ENCODE data around the gene PARK7.

Gene PARK7

GRCh38 chr1:7985851-7986612, 24.5 kb downstream of the PARK7 start:
- DNase-seq: no peak

- no peak for DNase-seq
These were observed 26.0 kb downstream of the PARK7 start for GRCh38 chr1:7987528-7987927.

GRCh38 chr1:7988576-7988975, 27.1 kb downstream of the PARK7 start:
- no peak for DNase-seq

- no peak for DNase-seq
These were observed 28.4 kb downstream of the PARK7 start for GRCh38 chr1:7989762-7990428.

GRCh38 chr1:7991504-7992440, 30.3 kb downstream of the PARK7 start:
- no peak for DNase-seq

- DNase-seq: no peak
These were observed 31.4 kb downstream of the PARK7 start for GRCh38 chr1:7992885-7993284.

GRCh38 chr1:7993593-7994479, 32.3 kb downstream of the PARK7 start:
- no peak for DNase-seq

- no peak for DNase-seq
These were observed 33.3 kb downstream of the PARK7 start for GRCh38 chr1:7994827-7995226.

- no peak for DNase-seq
These were observed 33.9 kb downstream of the PARK7 start for GRCh38 chr1:7995437-7995836.

GRCh38 chr1:8002329-8002910, 40.9 kb downstream of the PARK7 start:
- peak; percentile 26 to 31 for DNase-seq

- no peak for DNase-seq
These were observed 41.4 kb downstream of the PARK7 start for GRCh38 chr1:8002921-8003320.

GRCh38 chr1:8003438-8004112, 42.1 kb downstream of the PARK7 start:
- peak in 1 of 2 donors; percentile 22 for DNase-seq

- DNase-seq: no peak
These were observed 42.7 kb downstream of the PARK7 start for GRCh38 chr1:8004113-8004802.

GRCh38 chr1:8004803-8005573, 43.5 kb downstream of the PARK7 start:
- DNase-seq: peak; percentile 84 to 92

- no peak for DNase-seq
These were observed 44.8 kb downstream of the PARK7 start for GRCh38 chr1:8006037-8006963.

- peak in 1 of 2 donors; percentile 21 for DNase-seq
These were observed 47.8 kb downstream of the PARK7 start for GRCh38 chr1:8009043-8010002.

GRCh38 chr1:8010080-8010664, 48.7 kb downstream of the PARK7 start:
- DNase-seq: no peak
